Sciatic nerve (tissue), 2 donors: Measurements from ENCODE around the gene C11orf65. TPM values are rescaled to one million over a fixed set of nuclear protein-coding genes. Genes with fewer than 3 reads are reported as not detected.
"Not testable (repeated sequence)": the region's sequence is repeated elsewhere in the genome, so short reads cannot be mapped to it uniquely, and the experiment has no call there.

Experiments used
- ATAC-seq: fragments of 200-7000 bp; cut with Tn5 transposase; one replicate; pipeline ENCODE4 v1.9.1; 2020; ENCODE audit warnings: mild to moderate bottlenecking, moderate library complexity
- DNase-seq: peaks from one replicate; pipeline ENCODE4 v3.0.0-alpha.2; 2020; ENCODE audit warnings: low spot score
- intact Hi-C: fragments of 100-400 bp; cut with DNase I; formaldehyde crosslinking; loops from one replicate; pipeline ENCODE4 v1.14.2; 2022
- total RNA-seq: library from RNA; stranded (reverse); fragmentation: NEBNext Ultra II Directional; extraction: Animal tissue kit (Norgen Biotek cat#: 25700); gene quantifications from one replicate; pipeline ENCODE4 v1.2.1, GENCODE V29; 2021
- donor health status: DM: no; HTN: no; CAD: no.
- donor health status: DM: no; HTN: no; CAD: no.

Gene C11orf65
- total RNA-seq, 1 donor from 2014 or later, result 1.7 TPM

- peak; percentile 34 for ATAC-seq
- intact Hi-C loops, result no loop called here
Measured at GRCh38 chr11:108393046-108393445, 74.3 kb downstream of the C11orf65 start.

GRCh38 chr11:108392353-108392752 is 75.0 kb downstream of the C11orf65 start:
- DNase-seq (no peak), ATAC-seq (no peak)
- intact Hi-C loops, result no loop called here

More at GRCh38 chr11:108393046-108393445, 74.3 kb downstream of the C11orf65 start:
- DNase-seq, result no peak

- intact Hi-C loops, result no loop called here
- DNase-seq, result no peak
- no peak for ATAC-seq
Measured at GRCh38 chr11:108388576-108388975, 78.8 kb downstream of the C11orf65 start.

GRCh38 chr11:108373505-108373904 is 93.8 kb downstream of the C11orf65 start:
- ATAC-seq, intact Hi-C loops, DNase-seq: not testable (repeated sequence)

- intact Hi-C loops, result no loop called here
- ATAC-seq, result no peak
- DNase-seq, result no peak
Measured at GRCh38 chr11:108370990-108371389, 96.3 kb downstream of the C11orf65 start.

- intact Hi-C loops, result no loop called here
- DNase-seq (no peak), ATAC-seq (no peak)
Measured at GRCh38 chr11:108370315-108370714, 97.0 kb downstream of the C11orf65 start.

GRCh38 chr11:108369064-108369463 is 98.3 kb downstream of the C11orf65 start:
- DNase-seq (no peak), ATAC-seq (no peak)
- intact Hi-C loops, result no loop called here

- DNase-seq, result no peak
- intact Hi-C loops, result no loop called here
- ATAC-seq, result no peak
Measured at GRCh38 chr11:108368134-108368533, 99.2 kb downstream of the C11orf65 start.

GRCh38 chr11:108364159-108364558 is 103.2 kb downstream of the C11orf65 start:
- no peak for DNase-seq
- intact Hi-C loops, result no loop called here
- no peak for ATAC-seq

- ATAC-seq (no peak), DNase-seq (no peak)
- intact Hi-C loops, result no loop called here
Measured at GRCh38 chr11:108351468-108351867, 115.9 kb downstream of the C11orf65 start.

- intact Hi-C loops, result no loop called here
- DNase-seq (no peak), ATAC-seq (no peak)
Measured at GRCh38 chr11:108346451-108346850, 120.9 kb downstream of the C11orf65 start.

GRCh38 chr11:108345767-108346166 is 121.6 kb downstream of the C11orf65 start:
- intact Hi-C loops, result no loop called here
- no peak for ATAC-seq
- DNase-seq, result no peak

- DNase-seq (no peak), ATAC-seq (no peak)
- intact Hi-C loops, result no loop called here
Measured at GRCh38 chr11:108343714-108344113, 123.6 kb downstream of the C11orf65 start.

- DNase-seq (no peak), ATAC-seq (no peak)
- intact Hi-C loops, result no loop called here
Measured at GRCh38 chr11:108341654-108342053, 125.7 kb downstream of the C11orf65 start.

GRCh38 chr11:108340973-108341372 is 126.4 kb downstream of the C11orf65 start:
- no peak for ATAC-seq
- intact Hi-C loops, result no loop called here
- no peak for DNase-seq

- no peak for ATAC-seq
- DNase-seq, result no peak
- intact Hi-C loops, result no loop called here
Measured at GRCh38 chr11:108338750-108339149, 128.6 kb downstream of the C11orf65 start.

- ATAC-seq (no peak), DNase-seq (no peak)
- intact Hi-C loops, result no loop called here
Measured at GRCh38 chr11:108333403-108333899, 133.9 kb downstream of the C11orf65 start.

Other genes with a start within 250 kb of the C11orf65 start
- 18.1 TPM for gene NPAT, start 244.9 kb downstream of the C11orf65 start, total RNA-seq
- 140 TPM for gene ATM, start 244.5 kb downstream of the C11orf65 start, total RNA-seq
- 37.0 TPM for gene POGLUT3, start 30.9 kb upstream of the C11orf65 start, total RNA-seq
- gene EXPH5, start 126.2 kb upstream of the C11orf65 start, total RNA-seq, result 11.9 TPM
- gene DDX10, start 197.5 kb upstream of the C11orf65 start, total RNA-seq, result 31.6 TPM